ENCODE data around the gene ADCK2. TPM values are rescaled to one million over a fixed set of nuclear protein-coding genes. Genes with fewer than 3 reads are reported as not detected.
"Not testable (repeated sequence)": the region's sequence is repeated elsewhere in the genome, so short reads cannot be mapped to it uniquely, and the experiment has no call there.

The ADCK2 gene
- 37.6 TPM for total RNA-seq (ENCODE audit: unreplicated experiment)
- long read RNA-seq, transcript ADCK2-201 (8 exons, 2,377 nt), result major isoform, 10 of 15 reads
- long read RNA-seq, partial matches to known transcripts, result 1 of 15 reads
- long read RNA-seq, other reads (novel, unspliced or antisense), result 4 of 15 reads

- Mint-ChIP-seq H3K4me1 (ENCODE audit: unreplicated experiment) (peaks cover 37% of the 10 kb centered on the region), H3K27ac (ENCODE audit: unreplicated experiment) (no peak within 1 kb of the TSS), H3K36me3 (ENCODE audit: low read depth, unreplicated experiment) (peaks cover 6% of the 10 kb centered on the region), H3K9me3 (ENCODE audit: unreplicated experiment) (no peaks in the 10 kb centered on the region), H3K4me3 (ENCODE audit: unreplicated experiment) (peak within 1 kb of the TSS; percentile 88), H3K27me3 (ENCODE audit: unreplicated experiment) (peaks cover 7% of the 10 kb centered on the region)
- peak; percentile 41 for DNase-seq (ENCODE audit: low spot score)
- TF ChIP-seq, protein P1, sequence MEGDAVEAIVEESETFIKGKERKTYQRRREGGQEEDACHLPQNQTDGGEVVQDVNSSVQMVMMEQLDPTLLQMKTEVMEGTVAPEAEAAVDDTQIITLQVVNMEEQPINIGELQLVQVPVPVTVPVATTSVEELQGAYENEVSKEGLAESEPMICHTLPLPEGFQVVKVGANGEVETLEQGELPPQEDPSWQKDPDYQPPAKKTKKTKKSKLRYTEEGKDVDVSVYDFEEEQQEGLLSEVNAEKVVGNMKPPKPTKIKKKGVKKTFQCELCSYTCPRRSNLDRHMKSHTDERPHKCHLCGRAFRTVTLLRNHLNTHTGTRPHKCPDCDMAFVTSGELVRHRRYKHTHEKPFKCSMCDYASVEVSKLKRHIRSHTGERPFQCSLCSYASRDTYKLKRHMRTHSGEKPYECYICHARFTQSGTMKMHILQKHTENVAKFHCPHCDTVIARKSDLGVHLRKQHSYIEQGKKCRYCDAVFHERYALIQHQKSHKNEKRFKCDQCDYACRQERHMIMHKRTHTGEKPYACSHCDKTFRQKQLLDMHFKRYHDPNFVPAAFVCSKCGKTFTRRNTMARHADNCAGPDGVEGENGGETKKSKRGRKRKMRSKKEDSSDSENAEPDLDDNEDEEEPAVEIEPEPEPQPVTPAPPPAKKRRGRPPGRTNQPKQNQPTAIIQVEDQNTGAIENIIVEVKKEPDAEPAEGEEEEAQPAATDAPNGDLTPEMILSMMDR (IDR thresholded peaks at IDR 0.05; ENCODE audit: unreplicated experiment), result no peak
Observed at GRCh38 chr7:140672382-140673062, at the start of gene ADCK2. Gene ADCK2, plus strand, starts transcription at chr7:140672945. Its CDS starts 386 bp downstream, at chr7:140673331.

DNA sequence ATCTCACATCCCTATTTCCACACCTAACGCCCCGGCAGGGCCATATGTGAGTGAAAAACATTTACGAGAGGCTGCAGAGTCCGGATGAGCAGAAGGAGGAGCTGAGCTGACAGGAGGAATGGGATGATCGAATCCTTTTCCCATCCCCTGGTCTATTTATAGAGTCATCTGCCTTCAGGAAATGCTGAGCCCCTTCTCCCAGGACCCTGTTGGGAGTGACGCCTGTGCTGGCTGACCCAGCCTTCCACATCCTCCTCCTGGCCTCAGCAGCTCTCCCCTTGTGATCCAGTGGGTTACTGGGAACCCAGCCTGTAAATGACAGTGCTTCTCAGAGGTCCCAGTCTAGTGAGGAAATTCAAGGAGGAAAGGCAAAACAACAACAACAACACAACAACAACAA lies 48.8 kb upstream of the ADCK2 start:
- Mint-ChIP-seq H3K4me1 (ENCODE audit: unreplicated experiment) (peaks cover 25% of the 10 kb centered on the region), H3K4me3 (ENCODE audit: unreplicated experiment) (no peak overlapping the region), H3K9me3 (ENCODE audit: unreplicated experiment) (no peaks in the 10 kb centered on the region), H3K27ac (ENCODE audit: unreplicated experiment) (peak overlapping the region; percentile 33), H3K36me3 (ENCODE audit: low read depth, unreplicated experiment) (peaks cover 1% of the 10 kb centered on the region), H3K27me3 (ENCODE audit: unreplicated experiment) (peaks cover 2% of the 10 kb centered on the region)
- DNase-seq (ENCODE audit: low spot score), result no peak
- TF ChIP-seq, protein P1 (IDR thresholded peaks at IDR 0.05; ENCODE audit: unreplicated experiment), result no peak

GRCh38 chr7:140624392-140625191 lies 48.2 kb upstream of the ADCK2 start:
- Mint-ChIP-seq H3K36me3 (ENCODE audit: low read depth, unreplicated experiment) (peaks cover 7% of the 10 kb centered on the region), H3K27me3 (ENCODE audit: unreplicated experiment) (peaks cover 2% of the 10 kb centered on the region), H3K4me1 (ENCODE audit: unreplicated experiment) (peaks cover 25% of the 10 kb centered on the region), H3K9me3 (ENCODE audit: unreplicated experiment) (no peaks in the 10 kb centered on the region), H3K27ac (ENCODE audit: unreplicated experiment) (peak overlapping the region; percentile 33), H3K4me3 (ENCODE audit: unreplicated experiment) (no peak overlapping the region)
- TF ChIP-seq, protein P1 (IDR thresholded peaks at IDR 0.05; ENCODE audit: unreplicated experiment), result no peak
- DNase-seq (ENCODE audit: low spot score), result no peak

DNA sequence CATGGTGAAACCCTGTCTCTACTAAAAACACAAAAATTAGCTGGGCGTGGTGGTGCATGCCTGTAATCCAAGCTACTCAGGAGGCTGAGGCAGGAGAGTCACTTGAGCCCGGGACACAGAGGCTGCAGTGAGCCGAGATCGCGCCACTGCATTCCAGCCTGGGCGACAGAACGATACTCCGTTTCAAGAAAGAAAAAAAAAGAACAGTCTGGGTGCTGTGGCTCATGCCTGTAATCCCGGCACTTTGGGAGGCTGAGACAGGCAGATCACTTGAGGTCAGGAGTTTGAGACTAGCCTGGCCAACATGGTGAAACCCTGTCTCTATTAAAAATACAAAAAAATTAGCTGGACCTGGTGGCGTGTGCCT lies 47.6 kb upstream of the ADCK2 start:
- H3K27me3 Mint-ChIP-seq (ENCODE audit: unreplicated experiment); H3K4me3 Mint-ChIP-seq (ENCODE audit: unreplicated experiment); H3K9me3 Mint-ChIP-seq (ENCODE audit: unreplicated experiment); H3K36me3 Mint-ChIP-seq (ENCODE audit: low read depth, unreplicated experiment); DNase-seq (ENCODE audit: low spot score): not testable (repeated sequence)
- peak overlapping the region; percentile 30 for H3K27ac Mint-ChIP-seq (ENCODE audit: unreplicated experiment)
- H3K4me1 Mint-ChIP-seq (ENCODE audit: unreplicated experiment), result peaks cover 25% of the 10 kb centered on the region

DNA sequence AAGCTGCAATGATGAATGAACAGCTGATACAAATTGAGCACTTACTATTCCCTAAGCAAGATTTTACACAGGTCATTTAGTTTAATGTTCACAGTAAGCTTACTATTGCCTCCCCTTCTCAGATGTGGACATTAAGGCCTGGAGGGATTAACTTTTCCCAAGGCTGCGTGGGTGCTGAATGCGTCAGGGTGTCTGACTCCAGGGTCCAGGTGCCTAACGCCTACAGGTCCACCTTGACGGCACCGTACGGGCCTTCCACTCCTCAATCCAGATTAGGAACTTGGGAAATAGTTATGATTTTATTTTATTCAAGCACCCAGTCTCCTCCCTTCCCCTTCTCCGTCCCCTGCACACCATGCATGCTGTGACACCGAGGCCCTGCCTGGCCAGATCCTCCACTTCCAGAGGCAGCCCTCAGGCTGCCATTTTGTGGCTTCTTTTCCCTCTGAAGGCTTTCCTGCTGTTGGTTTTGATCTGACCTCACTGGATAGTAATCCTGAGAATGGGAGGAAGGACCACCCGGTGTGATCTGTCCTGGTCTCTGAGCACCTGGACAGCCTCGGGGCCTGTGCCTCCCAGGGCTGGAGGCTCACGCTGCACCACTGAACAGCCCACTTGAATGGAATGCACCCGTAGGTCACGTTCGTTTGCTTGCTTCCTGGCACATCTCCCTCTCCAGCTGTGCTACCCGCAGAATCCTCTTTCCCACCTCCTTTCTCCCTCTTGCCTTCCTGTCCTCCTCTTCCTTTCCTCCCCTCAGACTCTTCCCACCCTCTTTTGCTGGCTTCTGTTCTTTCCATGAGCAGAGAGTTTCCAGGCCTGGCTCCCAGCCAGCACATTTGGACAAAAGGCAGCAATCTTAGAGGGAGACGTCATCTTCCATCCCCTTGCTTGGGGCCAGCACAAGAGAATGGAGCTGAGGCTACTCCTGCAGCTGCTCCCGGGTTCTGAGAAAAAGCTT lies 46.6 kb upstream of the ADCK2 start:
- peaks cover 7% of the 10 kb centered on the region for H3K36me3 Mint-ChIP-seq (ENCODE audit: low read depth, unreplicated experiment)
- H3K4me1 Mint-ChIP-seq (ENCODE audit: unreplicated experiment), result peaks cover 25% of the 10 kb centered on the region
- no peak overlapping the region for H3K4me3 Mint-ChIP-seq (ENCODE audit: unreplicated experiment)
- TF ChIP-seq, protein P1 (IDR thresholded peaks at IDR 0.05; ENCODE audit: unreplicated experiment), result no peak
- no peaks in the 10 kb centered on the region for H3K9me3 Mint-ChIP-seq (ENCODE audit: unreplicated experiment)
- H3K27me3 Mint-ChIP-seq (ENCODE audit: unreplicated experiment), result peaks cover 2% of the 10 kb centered on the region
- peak; percentile 43 for DNase-seq (ENCODE audit: low spot score)
- peak overlapping the region; percentile 94 for H3K27ac Mint-ChIP-seq (ENCODE audit: unreplicated experiment)

All from endothelial cell (in vitro differentiated cells).